Hematopoietic multipotent progenitor cell (in vitro differentiated cells): ENCODE measurements around the gene GC. TPM values are rescaled to one million over a fixed set of nuclear protein-coding genes. Genes with fewer than 3 reads are reported as not detected.
A peak's percentile ranks its signal among the peaks of the same experiment; 100 is the strongest.
"Not testable (repeated sequence)": the region's sequence is repeated elsewhere in the genome, so short reads cannot be mapped to it uniquely, and the experiment has no call there.

Experiments
- DNase-seq, 3 donors: peaks; one replicate each; pipeline ENCODE4 v3.0.0-alpha.2; 2011 to 2015; ENCODE audit warnings: low read depth in 2 of 3, low spot score in 2 of 3
- total RNA-seq: library from RNA; depleted of rRNA; stranded (reverse); fragments of >200 nt; gene quantifications from one replicate; pipeline ENCODE4 v1.2.3, GENCODE V29; 2012

The GC gene
- total RNA-seq: not detected

GRCh38 chr4:71783972-71784371 is at the start of gene GC:
GC (minus strand) TSS chr4:71784079; CDS start chr4:71784018, 61 bp downstream.
- DNase-seq: no peak

- DNase-seq: no peak
These were observed 49.5 kb upstream of the GC start for GRCh38 chr4:71833232-71833900.

GRCh38 chr4:71832049-71832448 is 48.2 kb upstream of the GC start:
- no peak for DNase-seq

GRCh38 chr4:71830497-71831190 is 46.8 kb upstream of the GC start:
- DNase-seq: no peak

DNA sequence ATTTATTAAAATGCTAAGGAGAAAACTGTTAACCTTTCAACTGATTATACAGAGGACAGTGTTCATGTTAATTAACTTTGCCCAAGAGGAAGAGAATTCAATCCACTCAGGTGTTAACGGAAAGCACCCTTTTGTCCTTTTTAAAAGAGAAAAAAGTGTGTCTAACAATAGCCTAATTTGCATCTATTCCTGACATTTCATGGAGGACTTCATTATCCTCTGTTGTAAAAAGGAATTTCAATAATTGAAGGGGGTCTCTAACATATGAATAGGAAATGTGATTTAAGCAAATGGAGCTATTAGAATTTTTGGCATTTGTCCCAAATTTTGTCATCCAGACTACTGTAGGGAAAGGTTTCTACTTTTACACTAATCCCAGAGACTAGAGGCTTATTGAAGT is 44.6 kb upstream of the GC start:
- DNase-seq: no peak

DNA sequence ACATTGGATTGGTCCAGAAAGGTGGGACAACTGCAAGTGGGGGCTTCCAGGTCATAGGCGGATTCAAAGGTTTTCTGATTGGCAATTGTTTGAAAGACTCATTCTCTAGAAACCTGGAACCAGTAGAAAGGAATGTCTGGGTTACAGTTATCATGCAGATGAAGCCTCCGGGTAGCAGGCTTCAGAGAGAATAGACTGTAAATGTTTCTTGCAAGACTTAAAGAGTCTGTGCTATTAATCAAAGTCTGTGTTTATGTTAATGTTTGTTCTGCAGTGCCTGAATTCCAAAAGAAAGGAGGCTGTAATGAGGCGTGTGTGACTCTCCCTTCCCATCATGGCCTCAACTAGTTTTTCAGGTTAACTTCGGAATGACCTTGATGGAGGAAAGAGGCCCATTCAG is 43.9 kb upstream of the GC start:
- DNase-seq: no peak

DNA sequence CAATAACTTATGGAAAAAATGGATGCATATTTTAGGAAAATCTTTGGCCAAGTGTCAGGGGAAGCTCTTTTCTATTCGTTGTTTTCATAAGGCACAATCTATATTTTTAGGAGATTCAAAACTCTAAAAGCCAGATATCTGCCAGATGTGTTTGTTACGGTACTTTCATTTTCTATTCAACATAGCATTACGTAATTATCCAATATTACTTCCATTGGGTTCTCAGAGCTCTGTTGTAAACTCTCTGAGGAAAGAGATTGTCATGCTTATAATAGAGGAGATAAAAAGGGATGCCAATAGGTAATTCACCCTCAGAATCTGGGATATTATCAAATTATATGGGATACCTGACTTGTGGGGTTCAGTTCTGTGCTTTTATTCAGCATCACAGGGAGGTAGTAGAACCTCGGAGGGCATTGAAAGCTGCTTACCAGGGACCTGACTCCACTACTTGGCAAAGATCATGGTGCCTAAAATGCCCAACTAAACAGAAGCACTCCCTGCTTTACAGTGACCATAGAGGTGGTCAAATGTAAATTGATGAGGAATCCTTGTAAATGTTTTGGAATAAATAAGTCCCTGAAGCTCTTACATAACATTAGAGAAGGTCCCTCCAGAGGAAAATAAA is 32.9 kb upstream of the GC start:
- DNase-seq: no peak

- DNase-seq: no peak
These were observed 30.6 kb upstream of the GC start for GRCh38 chr4:71814433-71814832.

GRCh38 chr4:71809805-71810204 is 25.9 kb upstream of the GC start:
- DNase-seq: not testable (repeated sequence)

GRCh38 chr4:71807469-71807868 is 23.6 kb upstream of the GC start:
- no peak for DNase-seq

GRCh38 chr4:71805230-71805629 is 21.4 kb upstream of the GC start:
- not testable (repeated sequence) for DNase-seq

- not testable (repeated sequence) for DNase-seq
These were observed 20.3 kb upstream of the GC start for GRCh38 chr4:71804017-71804697.

GRCh38 chr4:71785959-71786358 is 2.1 kb upstream of the GC start:
- no peak for DNase-seq

DNA sequence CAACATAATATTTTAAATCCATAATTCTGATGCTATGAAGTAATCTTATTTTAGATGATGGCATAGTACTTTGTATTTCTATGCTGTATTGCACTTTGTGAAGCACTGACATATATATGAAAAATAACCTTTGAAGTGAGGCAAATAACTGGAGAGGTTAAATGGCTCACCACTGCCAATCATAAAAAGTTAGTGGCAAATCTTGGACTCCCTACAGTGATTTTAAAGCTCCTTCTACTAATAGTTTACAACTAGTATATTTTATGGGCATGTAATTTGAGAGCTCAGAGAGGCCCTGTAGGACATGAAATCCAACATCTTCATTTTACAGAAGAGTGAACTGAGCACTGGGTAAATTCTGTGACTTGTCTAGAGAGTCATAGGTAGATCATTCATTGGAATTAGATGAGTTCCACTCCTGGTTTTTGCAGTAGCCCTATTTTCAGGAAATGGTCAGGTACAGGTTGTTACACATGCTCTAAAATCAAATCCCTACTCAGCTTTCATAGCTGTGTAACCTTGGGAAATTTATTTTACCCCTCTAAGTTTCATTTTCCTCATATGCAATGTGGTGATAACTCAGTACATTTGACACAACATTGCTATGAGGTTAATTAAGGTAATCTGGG is 804 bp upstream of the GC start:
- no peak for DNase-seq

- no peak for DNase-seq
These were observed 6.0 kb downstream of the GC start for GRCh38 chr4:71777891-71778290.

DNA sequence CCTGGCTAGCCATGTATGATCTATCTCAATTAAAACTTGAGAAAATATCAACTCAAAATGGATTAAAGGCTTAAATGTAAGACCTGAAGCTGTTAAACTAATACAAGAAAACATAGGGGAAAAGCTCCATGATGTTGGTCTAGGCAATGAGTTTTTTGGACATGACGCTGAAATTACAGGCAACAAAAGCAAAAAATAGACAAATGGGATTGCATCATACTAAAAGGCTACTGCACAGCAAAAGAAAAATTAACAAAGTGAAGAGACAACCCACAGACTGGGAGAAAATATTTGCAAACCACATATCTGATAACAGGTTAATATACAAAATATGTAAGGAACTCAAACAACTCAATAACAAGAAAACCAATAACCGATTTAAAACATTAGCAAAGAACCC is 8.4 kb downstream of the GC start:
- no peak for DNase-seq

GRCh38 chr4:71774136-71774535 is 9.7 kb downstream of the GC start:
- no peak for DNase-seq

- DNase-seq: no peak
These were observed 10.9 kb downstream of the GC start for GRCh38 chr4:71773004-71773403.

GRCh38 chr4:71772592-71772991 is 11.3 kb downstream of the GC start:
- DNase-seq: peak in 1 of 3 donors; percentile 3

DNA sequence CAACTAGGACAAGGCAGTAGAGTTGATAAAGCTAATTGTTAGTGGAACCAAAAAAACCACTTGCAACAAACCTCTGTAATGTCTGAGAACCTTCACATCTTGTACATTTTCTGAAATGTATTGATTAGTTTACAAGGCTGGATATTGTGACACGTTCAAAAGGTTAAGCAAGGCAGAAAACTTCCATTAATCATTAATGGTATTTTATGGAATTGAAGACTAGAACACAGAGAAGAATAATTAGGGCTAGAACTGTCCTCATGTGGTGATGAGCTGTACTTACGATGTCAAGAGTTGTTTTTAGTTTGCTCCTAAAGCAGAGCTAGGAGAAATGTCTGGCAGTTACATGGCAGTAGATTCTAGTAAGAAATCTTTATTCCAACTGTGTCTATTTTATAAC is 12.3 kb downstream of the GC start:
- DNase-seq: no peak

DNA sequence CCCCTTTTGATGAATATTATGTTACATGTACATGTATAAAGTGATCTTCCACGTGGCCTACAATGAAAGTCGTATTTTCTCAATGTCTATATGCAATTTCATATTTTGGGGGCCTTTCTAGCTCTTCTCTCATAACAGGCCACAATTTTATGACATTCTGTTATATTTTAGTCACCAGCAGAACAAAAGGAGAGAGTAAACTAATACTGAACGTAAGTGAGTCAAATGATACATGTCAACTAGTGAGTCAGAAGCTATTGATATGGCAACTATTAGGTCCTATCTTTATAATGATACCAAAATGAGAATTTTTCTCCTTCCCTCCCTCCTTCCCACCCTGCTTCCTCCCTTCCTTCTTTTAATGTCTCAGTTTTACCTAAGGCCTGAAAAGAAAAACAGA is 14.4 kb downstream of the GC start:
- no peak for DNase-seq
